HL-60 (cell line): Measurements from ENCODE around the gene EPHA1.
"Not testable (repeated sequence)": the region's sequence is repeated elsewhere in the genome, so short reads cannot be mapped to it uniquely, and the experiment has no call there.

ENCODE experiments used
- POLR2AphosphoS5 ChIP-seq: IDR thresholded peaks from 2 replicates; pipeline ENCODE4 v1.6.1; 2012; ENCODE audit warnings: low read depth
- TF ChIP-seq, protein P1 (sequence below): IDR thresholded peaks from one replicate; pipeline ENCODE4 v1.5.1; 2011; ENCODE audit warnings: low read length, control low read depth, inconsistent platforms; ENCODE audit not compliant: insufficient read depth

DNA sequence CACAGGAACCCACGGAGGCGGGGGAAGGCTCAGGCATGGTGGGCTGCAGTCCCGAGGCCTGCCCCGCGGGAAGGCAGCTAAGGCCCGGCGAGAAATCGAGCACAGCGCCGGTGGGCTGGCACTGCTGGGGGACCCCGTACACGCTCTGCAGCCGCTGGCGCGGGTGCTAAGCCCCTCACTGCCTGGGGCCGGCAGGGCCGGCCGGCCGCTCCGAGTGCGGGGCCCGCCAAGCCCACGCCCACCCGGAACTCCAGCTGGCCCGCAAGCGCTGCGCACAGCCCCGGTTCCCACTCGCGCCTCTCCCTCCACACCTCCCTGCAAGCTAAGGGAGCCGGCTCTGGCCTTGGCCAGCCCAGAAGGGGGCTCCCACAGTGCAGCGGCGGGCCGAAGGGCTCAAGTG, 15.8 kb upstream of the EPHA1 start:
- TF ChIP-seq POLR2AphosphoS5, result not testable (repeated sequence)
- TF ChIP-seq, protein P1, sequence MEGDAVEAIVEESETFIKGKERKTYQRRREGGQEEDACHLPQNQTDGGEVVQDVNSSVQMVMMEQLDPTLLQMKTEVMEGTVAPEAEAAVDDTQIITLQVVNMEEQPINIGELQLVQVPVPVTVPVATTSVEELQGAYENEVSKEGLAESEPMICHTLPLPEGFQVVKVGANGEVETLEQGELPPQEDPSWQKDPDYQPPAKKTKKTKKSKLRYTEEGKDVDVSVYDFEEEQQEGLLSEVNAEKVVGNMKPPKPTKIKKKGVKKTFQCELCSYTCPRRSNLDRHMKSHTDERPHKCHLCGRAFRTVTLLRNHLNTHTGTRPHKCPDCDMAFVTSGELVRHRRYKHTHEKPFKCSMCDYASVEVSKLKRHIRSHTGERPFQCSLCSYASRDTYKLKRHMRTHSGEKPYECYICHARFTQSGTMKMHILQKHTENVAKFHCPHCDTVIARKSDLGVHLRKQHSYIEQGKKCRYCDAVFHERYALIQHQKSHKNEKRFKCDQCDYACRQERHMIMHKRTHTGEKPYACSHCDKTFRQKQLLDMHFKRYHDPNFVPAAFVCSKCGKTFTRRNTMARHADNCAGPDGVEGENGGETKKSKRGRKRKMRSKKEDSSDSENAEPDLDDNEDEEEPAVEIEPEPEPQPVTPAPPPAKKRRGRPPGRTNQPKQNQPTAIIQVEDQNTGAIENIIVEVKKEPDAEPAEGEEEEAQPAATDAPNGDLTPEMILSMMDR, result not testable (repeated sequence)
